PC-3 (cell line): ENCODE measurements around the gene THADA. TPM values are rescaled to one million over a fixed set of nuclear protein-coding genes. Genes with fewer than 3 reads are reported as not detected.

Experiments used
- ATAC-seq: fragments of 200-7000 bp; cut with Tn5 transposase; 2 replicates; pipeline ENCODE4 v1.9.1; 2020; ENCODE audit warnings: mild to moderate bottlenecking, moderate library complexity
- BruUV-seq: library from RNA; stranded (reverse); fragments of 400-500 nt; replicated peaks from 2 replicates; lab custom pipeline; 2021; lab: Mats Ljungman, UMichigan
- CTCF ChIA-PET: fragments of 300-600 bp; sonication (Branson Sonifier 250); formaldehyde crosslinking; loops from one replicate; lab custom pipeline; 2022; ENCODE audit warnings: antibody characterized with exemption; lab: Charles Lee
- POLR2A ChIA-PET: fragments of 300-600 bp; sonication (Branson Sonifier 250); formaldehyde crosslinking; loops from one replicate; lab custom pipeline; 2022; ENCODE audit warnings: antibody characterized with exemption; ENCODE audit not compliant: unreplicated experiment; lab: Charles Lee
- DNase-seq: peaks from one replicate; pipeline ENCODE4 v3.0.0-alpha.2; 2015
- H2AFZ ChIP-seq: fragments of 300-600 bp; sonication (generic); 2 replicates; pipeline ENCODE4 v1.6.0; 2016; ENCODE audit warnings: antibody characterized with exemption, low read length
- H3F3A ChIP-seq: fragments of 300-600 bp; sonication (generic); one replicate; pipeline ENCODE4 v1.6.0; 2017; ENCODE audit warnings: antibody characterized with exemption, low read length, control low read depth, mild to moderate bottlenecking; ENCODE audit not compliant: unreplicated experiment
- H3K27ac ChIP-seq: fragments of 300-600 bp; sonication (generic); 2 replicates; pipeline ENCODE4 v1.5.1; 2016; ENCODE audit warnings: mild to moderate bottlenecking, low read length
- H3K27me3 ChIP-seq: fragments of 300-600 bp; sonication (generic); 2 replicates; pipeline ENCODE4 v1.6.1; 2016; ENCODE audit warnings: low read length, mixed read lengths
- H3K36me3 ChIP-seq: fragments of 300-600 bp; sonication (generic); 2 replicates; pipeline ENCODE4 v1.6.1; 2016; ENCODE audit warnings: low read depth, mixed run types, low read length, mixed read lengths
- H3K4me1 ChIP-seq: fragments of 300-600 bp; sonication (generic); 2 replicates; pipeline ENCODE4 v1.5.1; 2016; ENCODE audit warnings: low read length; ENCODE audit not compliant: insufficient read depth
- H3K4me2 ChIP-seq: fragments of 300-600 bp; sonication (generic); 2 replicates; pipeline ENCODE4 v1.6.0; 2016; ENCODE audit warnings: low read length
- H3K4me3 ChIP-seq: fragments of 300-600 bp; sonication (generic); 2 replicates; pipeline ENCODE4 v1.5.1; 2016; ENCODE audit warnings: mild to moderate bottlenecking, low read length, mixed read lengths
- H3K79me2 ChIP-seq: fragments of 300-600 bp; sonication (generic); 2 replicates; pipeline ENCODE4 v1.6.1; 2017; ENCODE audit warnings: low read length, mixed read lengths
- H3K9ac ChIP-seq: fragments of 300-600 bp; sonication (generic); 2 replicates; pipeline ENCODE4 v1.6.0; 2016; ENCODE audit warnings: mild to moderate bottlenecking, low read length
- H3K9me2 ChIP-seq: fragments of 300-600 bp; sonication (generic); replicated peaks from 2 replicates; pipeline ENCODE4 v1.6.1; 2016; ENCODE audit warnings: mixed run types, low read length, mixed read lengths
- H3K9me3 ChIP-seq: fragments of 300-600 bp; sonication (generic); 2 replicates; pipeline ENCODE4 v1.6.1; 2016; ENCODE audit warnings: low read length, mixed read lengths
- H4K20me1 ChIP-seq: fragments of 300-600 bp; sonication (generic); 2 replicates; pipeline ENCODE4 v1.6.1; 2016; ENCODE audit warnings: low read length, mixed read lengths
- CTCF ChIP-seq: fragments of 300-600 bp; sonication (generic); conservative IDR thresholded peaks from 2 replicates; pipeline ENCODE4 v1.5.1; 2017; ENCODE audit warnings: antibody characterized with exemption, low read depth, mild to moderate bottlenecking, low read length
- EZH2 ChIP-seq: fragments of 300-600 bp; sonication (generic); IDR thresholded peaks from one replicate; pipeline ENCODE4 v1.6.1; 2017; ENCODE audit warnings: antibody characterized with exemption, mild to moderate bottlenecking, low read length; ENCODE audit not compliant: unreplicated experiment
- EZH2phosphoT487 ChIP-seq: fragments of 300-600 bp; sonication (generic); IDR thresholded peaks from 2 replicates; pipeline ENCODE4 v1.6.1; 2018; ENCODE audit warnings: mild to moderate bottlenecking, antibody characterized with exemption, low read length, borderline replicate concordance
- intact Hi-C: fragments of 100-400 bp; cut with micrococcal nuclease; formaldehyde crosslinking; loops from 2 replicates; pipeline ENCODE4 v1.9.0; 2023
- total RNA-seq: library from RNA; depleted of rRNA; stranded (reverse); fragments of >200 nt; gene quantifications from 2 replicates; pipeline ENCODE4 v1.2.3, GENCODE V29; 2014

The THADA gene
- total RNA-seq, 1 experiment from 2014 or later, result 33.6 TPM

GRCh38 chr2:43612944-43613343 lies 17.1 kb upstream of the THADA start:
- TF ChIP-seq CTCF (no peak), EZH2 (no peak), EZH2phosphoT487 (no peak)
- DNase-seq (no peak), ATAC-seq (no peak)
- Histone ChIP-seq H3K27me3 (no peaks in the 10 kb centered on the region), H2AFZ (no peak overlapping the region), H3K9ac (no peak overlapping the region), H4K20me1 (no peaks in the 10 kb centered on the region), H3K4me1 (peaks cover 13% of the 10 kb centered on the region), H3K36me3 (no peaks in the 10 kb centered on the region), H3F3A (no peaks in the 10 kb centered on the region), H3K4me3 (no peak overlapping the region), H3K4me2 (no peak overlapping the region), H3K9me2 (no peaks in the 10 kb centered on the region), H3K9me3 (no peaks in the 10 kb centered on the region), H3K27ac (no peak overlapping the region), H3K79me2 (no peaks in the 10 kb centered on the region)
- BruUV-seq, result no TSS peak
- CTCF ChIA-PET, result no interaction called here
- POLR2A ChIA-PET, result no interaction called here
- intact Hi-C loops, result loop anchor here (1.0 to 5.0 kb wide), 2 partner anchors 21 to 264 kb away; no protein-coding TSS in a partner anchor

- no peaks in the 10 kb centered on the region for H3K27me3 ChIP-seq
- no peak overlapping the region for H3K27ac ChIP-seq
- ChIA-PET CTCF (no interaction called here), POLR2A (no interaction called here)
- ATAC-seq (peak; percentile 71), DNase-seq (peak; percentile 89)
- no peak overlapping the region for H2AFZ ChIP-seq
- intact Hi-C loops, result loop anchor here (5.0 kb wide), 1 partner anchor 265 kb away; no protein-coding TSS in a partner anchor
- H3K4me2 ChIP-seq, result no peak overlapping the region
- no peaks in the 10 kb centered on the region for H3F3A ChIP-seq
- H3K36me3 ChIP-seq, result no peaks in the 10 kb centered on the region
- TF ChIP-seq EZH2 (no peak), CTCF (peak; percentile 89)
- H3K9ac ChIP-seq, result no peak overlapping the region
- H4K20me1 ChIP-seq, result no peaks in the 10 kb centered on the region
- no TSS peak for BruUV-seq
- H3K79me2 ChIP-seq, result no peaks in the 10 kb centered on the region
- no peaks in the 10 kb centered on the region for H3K9me3 ChIP-seq
- H3K4me3 ChIP-seq, result no peak overlapping the region
- peaks cover 10% of the 10 kb centered on the region for H3K4me1 ChIP-seq
- no peaks in the 10 kb centered on the region for H3K9me2 ChIP-seq
Measured at GRCh38 chr2:43611987-43612894, 16.4 kb upstream of the THADA start.

GRCh38 chr2:43610361-43610760 lies 14.5 kb upstream of the THADA start:
- Histone ChIP-seq H3K4me3 (no peak overlapping the region), H3K79me2 (no peaks in the 10 kb centered on the region), H3K9me3 (no peaks in the 10 kb centered on the region), H3K4me2 (no peak overlapping the region), H3K9me2 (no peaks in the 10 kb centered on the region), H3K9ac (no peak overlapping the region), H4K20me1 (no peaks in the 10 kb centered on the region), H3K4me1 (no peaks in the 10 kb centered on the region), H3K27me3 (no peaks in the 10 kb centered on the region), H3F3A (no peaks in the 10 kb centered on the region), H3K36me3 (no peaks in the 10 kb centered on the region), H2AFZ (no peak overlapping the region), H3K27ac (no peak overlapping the region)
- ATAC-seq, result no peak
- TF ChIP-seq EZH2, result no peak
- no peak for TF ChIP-seq CTCF
- no peak for TF ChIP-seq EZH2phosphoT487
- BruUV-seq, result no TSS peak
- intact Hi-C loops, result loop anchor here (5.0 kb wide), 1 partner anchor 267 kb away; no protein-coding TSS in a partner anchor
- no peak for DNase-seq
- POLR2A ChIA-PET, result interaction anchor here (1.2 kb wide), 1 partner anchor 25 kb away, joined by 4 read pairs; no protein-coding TSS in a partner anchor
- CTCF ChIA-PET, result interaction anchor here (0.6 kb wide), 1 partner anchor 36 kb away, joined by 3 read pairs; no protein-coding TSS in a partner anchor
